K562 (cell line): ENCODE measurements around the gene USP10. TPM values are rescaled to one million over a fixed set of nuclear protein-coding genes. Genes with fewer than 3 reads are reported as not detected.

Experiments
- ERF ChIP-seq: fragments of 450-650 bp; formaldehyde crosslinking; IDR thresholded peaks from 2 replicates; pipeline ENCODE4 v1.4.0; 2020; ENCODE audit warnings: mild to moderate bottlenecking, mixed read lengths
- NFRKB ChIP-seq: fragments of 450-650 bp; IDR thresholded peaks from 2 replicates; pipeline ENCODE4 v1.6.1; 2016; ENCODE audit warnings: low read depth
- NRF1 ChIP-seq, 2 experiments: fragments of 450-650 bp; IDR thresholded peaks in 1 of 2; conservative IDR thresholded peaks in 1 of 2; 2 replicates each; pipeline ENCODE4 v1.6.1; 2014; ENCODE audit warnings: mild to moderate bottlenecking in 2 of 2
- ZNF24 ChIP-seq: fragments of 450-650 bp; IDR thresholded peaks from 2 replicates; pipeline ENCODE4 v1.6.1; 2016
- polyA plus RNA-seq, 8 experiments: library from polyadenylated mRNA; depleted of rRNA in 4 of 8; stranded (reverse) in 5 of 8; unstranded in 3 of 8; fragments of >200 nt; fragmentation: Nextera tagmentation in 2 of 8; fragmentation: Illumina TruSeq in 1 of 8; extraction: Ambion mirVana in 2 of 8; extraction: Trizol in 1 of 8; gene quantifications; 2 replicates each; pipeline versions ENCODE4 v1.2.1 to v1.2.3, GENCODE V29; 2011 to 2014; ENCODE audit warnings: inconsistent platforms in 1 of 8, missing spikeins in 1 of 8
- total RNA-seq, 7 experiments: library from RNA; depleted of rRNA in 6 of 7; stranded (reverse); fragments of >200 nt in 6 of 7; fragmentation: Illumina TruSeq in 2 of 7; extraction: Trizol in 2 of 7; gene quantifications; 2 replicates each; pipeline versions ENCODE4 v1.2.1 to v1.2.3, GENCODE V29; 2011 to 2021; ENCODE audit warnings: low replicate concordance in 1 of 7
- TF ChIP-seq, protein P1 (sequence below): fragments of 200-800 bp; sonication (Bioruptor generic); IDR thresholded peaks from 2 replicates; pipeline ENCODE4 v1.6.1; 2016; ENCODE audit warnings: missing genetic modification characterization, missing compliant biosample characterization

Gene USP10
- total and polyA plus RNA-seq, 9 of the 15 experiments (the other 6 are each of a cell fraction or from before 2014, with no cell fraction given): 61.7 to 197 (median 116) TPM

DNA sequence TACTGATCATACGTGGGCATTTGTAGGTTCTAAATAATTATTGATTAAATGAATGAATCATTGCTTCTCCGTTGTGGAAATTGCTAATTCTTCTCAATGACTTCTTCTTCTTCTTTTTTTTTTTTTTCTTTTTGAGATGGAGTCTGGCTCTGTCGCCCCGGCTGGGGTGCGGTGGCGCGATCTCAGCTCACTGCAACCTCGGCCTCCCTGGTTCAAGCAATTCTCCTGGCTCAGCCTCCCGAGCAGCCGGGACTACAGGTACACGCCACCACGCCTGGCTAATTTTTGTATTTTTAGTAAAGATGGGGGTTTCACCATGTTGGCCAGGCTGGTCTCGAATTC is 32.5 kb downstream of the USP10 start (continued):
- TF ChIP-seq, protein P1, sequence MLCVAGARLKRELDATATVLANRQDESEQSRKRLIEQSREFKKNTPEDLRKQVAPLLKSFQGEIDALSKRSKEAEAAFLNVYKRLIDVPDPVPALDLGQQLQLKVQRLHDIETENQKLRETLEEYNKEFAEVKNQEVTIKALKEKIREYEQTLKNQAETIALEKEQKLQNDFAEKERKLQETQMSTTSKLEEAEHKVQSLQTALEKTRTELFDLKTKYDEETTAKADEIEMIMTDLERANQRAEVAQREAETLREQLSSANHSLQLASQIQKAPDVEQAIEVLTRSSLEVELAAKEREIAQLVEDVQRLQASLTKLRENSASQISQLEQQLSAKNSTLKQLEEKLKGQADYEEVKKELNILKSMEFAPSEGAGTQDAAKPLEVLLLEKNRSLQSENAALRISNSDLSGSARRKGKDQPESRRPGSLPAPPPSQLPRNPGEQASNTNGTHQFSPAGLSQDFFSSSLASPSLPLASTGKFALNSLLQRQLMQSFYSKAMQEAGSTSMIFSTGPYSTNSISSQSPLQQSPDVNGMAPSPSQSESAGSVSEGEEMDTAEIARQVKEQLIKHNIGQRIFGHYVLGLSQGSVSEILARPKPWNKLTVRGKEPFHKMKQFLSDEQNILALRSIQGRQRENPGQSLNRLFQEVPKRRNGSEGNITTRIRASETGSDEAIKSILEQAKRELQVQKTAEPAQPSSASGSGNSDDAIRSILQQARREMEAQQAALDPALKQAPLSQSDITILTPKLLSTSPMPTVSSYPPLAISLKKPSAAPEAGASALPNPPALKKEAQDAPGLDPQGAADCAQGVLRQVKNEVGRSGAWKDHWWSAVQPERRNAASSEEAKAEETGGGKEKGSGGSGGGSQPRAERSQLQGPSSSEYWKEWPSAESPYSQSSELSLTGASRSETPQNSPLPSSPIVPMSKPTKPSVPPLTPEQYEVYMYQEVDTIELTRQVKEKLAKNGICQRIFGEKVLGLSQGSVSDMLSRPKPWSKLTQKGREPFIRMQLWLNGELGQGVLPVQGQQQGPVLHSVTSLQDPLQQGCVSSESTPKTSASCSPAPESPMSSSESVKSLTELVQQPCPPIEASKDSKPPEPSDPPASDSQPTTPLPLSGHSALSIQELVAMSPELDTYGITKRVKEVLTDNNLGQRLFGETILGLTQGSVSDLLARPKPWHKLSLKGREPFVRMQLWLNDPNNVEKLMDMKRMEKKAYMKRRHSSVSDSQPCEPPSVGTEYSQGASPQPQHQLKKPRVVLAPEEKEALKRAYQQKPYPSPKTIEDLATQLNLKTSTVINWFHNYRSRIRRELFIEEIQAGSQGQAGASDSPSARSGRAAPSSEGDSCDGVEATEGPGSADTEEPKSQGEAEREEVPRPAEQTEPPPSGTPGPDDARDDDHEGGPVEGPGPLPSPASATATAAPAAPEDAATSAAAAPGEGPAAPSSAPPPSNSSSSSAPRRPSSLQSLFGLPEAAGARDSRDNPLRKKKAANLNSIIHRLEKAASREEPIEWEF: 0 out of 2 replicates have a peak, but pooled peaks have one; percentile 51
- TF ChIP-seq NFRKB (0 out of 2 replicates have a peak, but pooled peaks have one; percentile 81), NRF1 (conservative IDR thresholded peaks at IDR 0.05 in 1 of 2, IDR thresholded peaks at IDR 0.05 in 1 of 2) (peak in 1 of 2 experiments; percentile 43; a peak in 1 of 4 replicates), ZNF24 (peak; percentile 84), ERF (peak; percentile 36; the same call in 1 of the 2 replicates)
- TF ChIP-seq, all 486 proteins: peak for 21; not testable (repeated sequence) for 465
